Measurements from ENCODE around the gene TXN2.
A peak's percentile ranks its signal among the peaks of the same experiment; 100 is the strongest.

Gene TXN2, protein sequence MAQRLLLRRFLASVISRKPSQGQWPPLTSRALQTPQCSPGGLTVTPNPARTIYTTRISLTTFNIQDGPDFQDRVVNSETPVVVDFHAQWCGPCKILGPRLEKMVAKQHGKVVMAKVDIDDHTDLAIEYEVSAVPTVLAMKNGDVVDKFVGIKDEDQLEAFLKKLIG
- total RNA-seq = 13.9 to 68.2 (median 30.6) reads per million in 17 experiments

DNA sequence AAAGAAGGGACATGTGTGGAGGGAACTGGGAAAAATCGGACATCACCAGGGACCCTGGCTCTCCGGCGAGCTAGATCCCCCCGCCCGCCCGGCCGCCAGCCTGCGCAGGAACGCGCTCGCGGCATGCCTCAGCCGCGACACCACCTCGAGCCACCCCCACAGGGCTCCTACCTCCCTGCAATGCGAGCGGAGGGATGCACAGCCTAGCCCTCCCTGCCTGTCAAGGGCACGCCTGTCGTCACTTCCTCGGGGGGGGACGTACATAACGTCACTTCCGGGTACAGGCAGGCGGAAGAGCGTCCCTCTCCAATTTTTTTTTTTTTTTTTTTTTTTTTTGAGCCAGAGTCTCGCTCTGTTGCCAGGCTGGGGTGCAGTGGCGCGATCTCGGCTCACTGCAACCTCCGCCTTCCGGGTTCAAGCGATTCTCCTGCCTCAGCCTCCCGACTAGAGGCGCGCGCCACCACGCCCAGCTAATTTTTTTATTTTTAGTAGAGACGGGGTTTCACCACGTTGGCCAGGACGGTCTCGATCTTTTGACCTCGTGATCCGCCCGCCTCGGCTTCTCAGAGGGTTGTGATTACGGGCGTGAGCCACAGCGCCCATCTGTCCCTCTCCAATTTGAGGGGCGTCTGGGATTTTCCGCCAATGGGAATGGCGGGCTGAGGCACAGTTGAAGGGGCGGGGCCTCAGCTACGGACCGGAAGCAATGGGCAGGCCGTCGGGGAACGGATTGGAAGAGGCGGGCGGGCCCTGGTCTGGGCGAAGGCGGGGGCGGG is at the start of gene TXN2:
Gene TXN2 (minus strand): TSS at position 248 of the 776 bp plus-strand sequence. CDS start 803 bp downstream, outside the sequence.
- DNase-seq = peak; percentile 95 to 99 (median 97)

DNA sequence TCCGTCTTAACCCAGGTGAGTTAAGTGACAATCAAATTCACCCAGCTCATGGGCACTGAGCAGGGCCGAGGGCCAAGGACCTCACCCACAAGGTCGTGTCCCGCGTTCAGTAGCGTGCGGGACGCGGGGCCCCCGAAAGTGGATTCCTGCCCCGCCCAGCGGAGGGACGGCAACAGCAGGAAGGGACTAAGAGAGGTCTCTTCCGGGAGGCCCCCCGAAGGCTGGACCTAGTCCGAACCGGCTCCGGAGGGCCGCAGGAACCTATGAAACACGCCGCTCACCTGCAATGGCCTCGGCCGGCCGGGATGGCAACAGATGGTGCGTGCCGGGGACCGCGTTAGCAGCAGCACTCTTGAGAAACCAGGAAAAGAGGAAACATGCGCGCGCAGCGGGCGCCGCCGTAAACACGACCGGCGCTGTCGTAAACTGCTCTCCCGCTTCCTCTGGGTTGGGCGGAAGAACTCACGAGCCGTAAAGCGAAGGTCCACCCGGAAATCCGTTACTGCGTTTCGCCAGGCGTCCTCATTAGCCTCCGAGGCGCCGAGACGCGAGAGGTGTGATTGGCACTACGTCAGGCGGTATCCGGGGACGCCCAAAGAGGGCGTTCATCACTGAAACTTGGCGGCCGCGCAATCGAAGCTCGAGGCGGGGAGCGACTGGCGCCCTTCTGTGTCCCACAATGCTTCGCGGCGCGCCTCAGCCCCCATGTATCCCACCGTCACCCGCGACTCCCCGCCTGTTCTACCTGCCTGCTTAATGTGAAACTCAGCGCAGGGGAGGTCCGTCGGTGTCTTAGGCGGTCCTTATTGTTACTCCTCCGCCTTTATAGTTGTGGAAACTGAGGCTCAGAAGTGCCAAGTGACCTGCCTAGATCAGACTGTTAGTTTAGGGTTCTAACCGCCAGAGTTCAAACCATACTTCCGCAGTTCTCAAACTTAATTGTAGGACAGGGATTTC is 47.6 kb upstream of the TXN2 start, which contains the start of gene EIF3D:
Gene EIF3D (minus strand): TSS at position 372 of the 957 bp plus-strand sequence. CDS start 3,045 bp downstream, outside the sequence.
- DNase-seq = peak; percentile 100

DNA sequence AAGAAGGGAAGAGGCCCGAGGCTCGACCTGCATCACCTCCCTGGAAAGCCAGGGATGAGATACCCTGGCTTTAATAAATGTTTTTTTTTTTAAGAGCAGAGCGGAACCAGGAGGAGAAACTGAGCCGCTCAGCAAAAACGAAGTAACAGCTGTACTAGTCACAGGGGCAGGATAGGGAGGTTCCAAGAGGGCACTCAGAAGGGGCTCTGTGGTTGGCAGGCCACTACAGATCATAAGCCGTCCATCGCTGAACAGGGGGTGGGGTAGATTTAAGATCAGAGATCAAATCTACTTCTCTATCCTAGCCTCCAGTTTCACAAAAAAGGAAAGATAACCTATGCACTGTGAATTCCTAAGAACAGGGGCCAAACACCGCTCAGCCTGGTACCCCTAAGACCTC is 46.9 kb upstream of the TXN2 start:
- peak; percentile 45 to 57 (median 46) for DNase-seq

DNA sequence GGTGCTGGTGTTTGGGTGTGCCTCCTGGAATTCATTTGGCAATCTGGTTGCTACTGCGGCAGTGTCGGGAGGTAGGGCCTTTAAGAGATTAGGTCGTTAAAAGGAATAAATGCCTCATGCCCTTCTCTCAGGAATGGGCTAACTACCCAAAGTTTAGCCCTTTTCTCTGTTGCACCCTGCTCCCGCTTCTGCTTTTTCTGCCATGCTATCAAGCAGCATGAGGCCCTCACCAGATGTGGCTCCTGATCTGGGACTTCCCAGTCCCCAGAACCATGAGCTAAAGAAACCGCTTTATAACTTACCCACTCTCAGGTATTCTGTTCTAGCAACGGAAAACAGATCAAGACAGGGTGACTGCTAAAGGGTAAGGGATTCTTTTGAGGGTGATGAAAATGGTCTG is 41.2 kb upstream of the TXN2 start:
- DNase-seq = no peak

DNA sequence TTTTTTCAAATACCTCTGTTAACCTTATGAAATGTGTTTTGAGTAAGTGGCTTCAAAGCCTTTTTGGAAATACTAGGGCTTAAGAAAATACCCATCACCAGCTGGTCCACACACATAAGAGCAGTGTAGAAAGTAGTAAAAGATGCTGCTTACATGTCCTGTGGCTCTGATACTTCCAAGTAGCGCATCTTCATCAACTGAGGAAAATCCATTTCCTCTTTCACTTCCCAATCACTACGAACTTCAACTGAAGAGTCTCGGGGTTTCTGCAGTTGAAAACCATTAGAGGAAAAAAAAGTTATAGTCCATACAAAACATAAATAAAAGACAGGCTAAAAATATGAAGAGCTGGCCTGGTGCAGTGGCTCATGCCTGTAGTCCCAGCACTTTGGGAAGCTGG is 39.0 kb upstream of the TXN2 start:
- peak in 3 of 4 experiments; percentile 8 to 55 (median 42) for DNase-seq

DNA sequence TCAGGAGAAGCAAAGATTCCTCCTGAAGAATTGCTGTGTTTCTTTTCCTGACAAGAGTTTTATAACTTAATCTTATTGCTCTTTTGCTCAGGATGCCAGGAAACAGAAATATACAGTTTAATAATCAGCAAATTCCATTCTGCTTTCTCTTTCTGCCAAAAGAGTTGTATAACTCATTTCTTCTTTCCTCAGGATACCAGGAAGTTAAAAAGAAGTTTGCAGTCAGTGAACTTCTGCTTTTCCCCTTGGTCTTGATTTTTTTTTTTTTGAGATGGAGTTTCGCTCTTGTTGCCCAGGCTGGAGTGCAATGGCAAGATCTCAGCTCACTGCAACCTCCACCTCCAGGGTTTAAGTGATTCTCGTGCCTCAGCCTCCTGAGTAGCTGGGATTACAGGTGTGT is 38.5 kb upstream of the TXN2 start:
- DNase-seq = peak; percentile 20 to 78 (median 50)

DNA sequence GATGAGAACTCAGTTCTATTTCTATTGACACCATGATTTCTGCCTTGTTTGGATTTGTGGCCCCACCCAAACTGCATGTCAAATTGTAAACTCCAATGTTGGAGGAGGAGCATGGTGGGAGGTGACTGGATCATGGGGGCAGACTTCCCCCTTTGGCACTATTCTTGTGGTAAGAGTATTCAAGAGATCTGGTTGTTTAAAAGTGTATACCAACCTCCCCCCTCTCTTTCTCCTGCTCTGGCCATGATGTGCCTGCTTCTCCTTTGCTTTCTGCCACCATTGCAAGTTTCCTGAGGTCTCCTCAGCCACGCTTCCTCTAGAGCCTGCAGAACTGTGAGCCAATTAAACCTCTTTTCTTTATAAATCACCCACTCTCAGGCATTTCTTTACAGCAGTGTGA is 33.3 kb upstream of the TXN2 start:
- DNase-seq = peak; percentile 34 to 59 (median 51)

DNA sequence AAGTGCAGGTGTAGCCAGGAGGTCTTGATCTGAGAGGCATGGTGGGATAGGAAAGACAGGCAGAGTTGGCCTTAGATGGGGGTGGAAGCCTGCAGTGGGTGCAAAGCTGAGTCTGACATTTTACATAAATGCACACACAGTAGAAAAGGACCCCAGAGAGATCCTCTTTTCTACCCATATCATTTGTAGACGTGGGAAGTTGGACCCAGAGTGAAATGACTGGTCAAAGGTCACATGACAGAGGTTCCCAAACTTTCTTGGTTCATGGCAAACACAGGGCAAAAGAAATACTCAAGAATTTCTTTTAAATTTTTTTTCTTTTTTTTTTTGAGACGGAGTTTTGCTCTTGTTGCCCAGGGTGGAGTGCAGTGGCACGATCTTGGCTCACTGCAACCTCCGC is 31.6 kb upstream of the TXN2 start:
- peak; percentile 18 to 68 (median 45) for DNase-seq

DNA sequence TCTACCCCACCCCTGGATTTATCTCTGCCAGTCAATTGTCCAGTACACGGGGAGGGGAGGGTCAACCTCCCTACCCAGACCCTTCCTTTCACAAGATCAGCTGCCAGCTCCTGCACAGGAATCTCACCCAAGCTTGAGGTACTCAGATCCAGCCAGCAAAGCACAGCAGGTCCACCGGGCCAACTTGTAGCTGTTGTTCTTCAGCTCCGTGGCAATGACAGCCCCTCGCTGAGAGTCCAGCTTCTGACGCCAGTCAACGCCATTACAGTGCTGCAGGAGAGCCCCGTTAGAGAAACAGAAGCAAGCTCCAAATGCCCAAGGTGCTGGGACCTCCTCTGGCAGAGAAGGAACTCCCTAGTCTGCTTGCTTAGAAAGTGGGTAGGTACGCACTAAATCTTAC is 30.9 kb upstream of the TXN2 start:
- DNase-seq = no peak

DNA sequence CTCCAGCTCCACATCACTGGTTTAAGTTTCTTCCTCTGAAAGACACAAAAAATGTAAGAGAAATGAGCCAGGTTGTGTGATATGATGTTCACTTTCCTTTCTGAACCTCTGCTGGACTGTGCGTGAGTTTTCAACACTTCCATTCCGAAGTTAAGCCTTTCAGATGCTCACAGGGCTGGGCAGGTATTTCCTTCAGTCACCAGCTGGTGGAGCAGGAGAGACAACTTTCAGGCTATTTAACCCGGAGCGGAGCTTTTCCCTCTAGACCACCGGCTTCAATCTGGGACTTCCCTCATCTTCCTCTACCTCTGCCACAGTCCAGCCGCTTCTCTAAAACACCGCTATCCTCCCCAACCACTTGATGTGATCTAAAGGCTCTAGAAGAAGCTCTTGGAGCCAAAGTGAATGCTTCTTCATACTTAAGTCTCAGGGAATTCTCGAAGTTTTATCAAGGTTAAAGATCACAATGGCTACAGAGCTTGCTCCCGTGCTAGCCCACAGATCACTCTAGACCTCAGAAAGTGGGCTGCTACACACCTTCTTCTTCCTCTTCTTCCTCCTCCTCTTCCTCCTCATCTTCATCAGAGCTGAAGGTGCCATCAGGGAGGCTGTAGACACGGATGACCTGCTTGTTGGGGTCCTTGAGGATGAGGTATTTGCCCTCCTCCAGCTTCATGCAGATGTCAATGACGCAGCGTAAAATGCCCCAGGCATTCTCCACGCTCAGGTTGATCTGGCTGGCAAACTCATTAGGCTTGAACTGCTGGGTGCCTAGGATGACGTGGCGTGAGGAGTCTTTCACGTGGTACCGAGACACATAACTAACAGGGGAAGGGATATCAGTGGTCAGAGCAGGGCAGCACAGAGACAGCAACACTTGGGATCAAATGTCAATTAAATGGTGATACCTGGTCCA is 29.8 kb upstream of the TXN2 start:
- DNase-seq = peak; percentile 51 to 68 (median 62)

DNA sequence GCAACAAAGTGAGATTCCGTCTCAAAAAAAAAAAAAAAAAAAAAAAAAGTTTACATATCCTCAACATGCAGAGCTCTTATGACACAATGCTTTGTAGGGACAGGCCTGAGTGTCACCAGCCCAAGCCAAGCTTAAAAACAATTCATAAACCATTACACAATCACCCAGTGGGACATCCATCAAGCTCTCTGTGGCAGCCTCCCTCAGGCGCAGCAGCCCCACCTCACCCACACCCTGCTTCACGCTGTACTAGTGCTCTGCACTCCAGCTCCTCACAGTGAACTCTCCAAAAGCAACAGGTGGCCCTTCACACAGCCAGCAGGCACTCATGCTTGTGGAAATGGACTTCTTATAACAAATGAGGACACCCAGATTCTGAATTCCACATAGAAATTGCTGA is 28.9 kb upstream of the TXN2 start:
- no peak for DNase-seq

DNA sequence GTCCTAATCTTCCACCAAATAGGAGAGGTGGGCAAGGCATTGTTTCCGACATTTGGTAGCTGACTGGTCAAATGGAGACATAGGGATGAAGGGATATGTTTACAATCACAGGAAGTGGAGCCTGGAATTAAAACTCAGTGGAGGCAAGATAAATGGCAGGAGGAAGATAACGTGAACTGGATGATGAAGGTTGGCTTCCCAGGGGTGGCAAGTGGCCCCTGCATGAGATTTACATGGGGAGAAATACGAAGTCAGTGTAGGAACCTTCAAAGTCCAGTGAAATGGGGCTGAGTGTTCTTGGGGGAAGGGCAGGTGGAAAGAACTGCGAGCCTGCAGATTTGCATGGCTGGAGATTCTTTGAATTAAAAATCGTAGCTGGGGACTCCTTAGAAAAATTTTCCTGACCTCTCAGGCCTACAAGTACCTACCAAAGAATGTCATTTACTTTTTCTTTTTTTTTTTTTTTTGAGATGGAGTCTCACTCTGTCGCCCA is 26.1 kb upstream of the TXN2 start:
- no peak for DNase-seq

DNA sequence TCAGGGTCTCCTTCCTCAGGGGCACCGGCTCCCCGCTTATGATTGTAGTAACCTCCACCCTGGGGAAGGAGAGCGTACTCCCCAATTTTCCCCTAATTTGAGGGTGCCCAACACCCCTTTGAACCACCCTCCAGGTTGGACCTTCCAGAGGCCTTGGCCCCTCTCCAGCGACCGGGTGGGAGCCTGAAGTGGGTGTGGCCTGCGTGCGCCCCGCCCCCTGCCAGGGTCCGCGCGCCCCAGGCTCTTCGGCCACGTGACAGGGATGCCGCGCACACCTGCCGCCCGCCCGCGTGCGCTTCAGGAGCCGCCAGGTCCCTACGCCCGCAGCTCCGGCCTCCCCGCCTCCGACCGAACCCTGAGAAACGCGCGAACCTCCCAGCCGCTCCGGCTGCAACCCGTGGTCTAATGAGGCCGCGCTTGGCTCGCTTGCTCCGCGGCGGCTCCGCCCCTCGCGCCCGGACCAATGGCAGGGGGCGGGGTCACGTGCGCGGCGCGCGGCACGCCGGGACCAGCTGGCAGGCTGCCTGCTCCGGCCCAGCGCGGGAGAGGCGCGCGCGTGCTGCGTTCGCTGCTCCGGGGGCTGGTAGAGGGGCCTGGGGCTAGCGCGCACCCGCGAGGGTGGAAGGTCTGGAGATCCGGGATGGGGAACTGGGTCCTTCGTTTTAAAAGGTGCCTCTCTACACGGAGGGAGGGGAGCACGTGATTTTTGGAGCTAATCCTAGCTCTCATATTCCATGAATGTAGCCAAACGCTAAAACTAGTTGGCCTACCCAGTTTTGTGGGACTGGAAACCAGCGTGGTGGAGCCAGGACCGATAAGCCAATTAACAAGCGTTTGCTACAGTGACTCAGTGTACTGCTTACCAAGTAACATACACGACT is 25.4 kb upstream of the TXN2 start, which contains the start of gene FOXRED2:
Gene FOXRED2 (minus strand): TSS at position 404 of the 881 bp plus-strand sequence. CDS start 618 bp downstream, outside the sequence.
- DNase-seq = peak; percentile 86 to 96 (median 92)

DNA sequence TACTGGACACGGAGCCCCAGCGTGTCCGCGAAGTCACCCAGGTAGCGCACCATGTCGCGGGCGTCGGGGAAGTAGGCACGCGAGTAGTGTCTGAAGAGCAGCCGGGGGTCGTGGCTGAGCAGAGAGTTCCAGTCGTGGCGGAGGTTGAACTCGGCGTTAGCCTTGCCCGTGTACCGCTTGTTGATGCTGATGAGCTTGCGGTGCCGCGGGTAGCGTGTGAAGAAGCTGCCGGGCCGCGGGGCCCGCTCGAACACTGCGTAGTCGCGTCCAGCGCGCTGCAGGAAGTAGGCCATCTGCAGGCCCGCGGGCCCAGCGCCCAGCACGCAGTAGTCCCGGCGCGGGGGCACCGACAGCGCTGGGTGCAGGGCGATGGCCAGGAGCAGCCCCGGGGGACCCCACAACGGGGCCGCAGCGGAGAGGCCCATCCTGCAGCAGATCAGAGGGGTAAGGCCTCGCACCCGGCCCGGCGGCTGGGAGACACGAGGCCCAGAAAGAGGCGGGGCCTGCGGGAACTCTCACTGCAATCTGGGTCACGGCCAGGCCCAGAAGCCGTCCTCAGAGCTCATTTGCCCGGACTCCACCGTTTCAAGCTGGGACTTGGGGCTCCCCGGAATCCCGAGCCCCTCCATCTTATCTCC is 24.7 kb upstream of the TXN2 start:
- no peak for DNase-seq

DNA sequence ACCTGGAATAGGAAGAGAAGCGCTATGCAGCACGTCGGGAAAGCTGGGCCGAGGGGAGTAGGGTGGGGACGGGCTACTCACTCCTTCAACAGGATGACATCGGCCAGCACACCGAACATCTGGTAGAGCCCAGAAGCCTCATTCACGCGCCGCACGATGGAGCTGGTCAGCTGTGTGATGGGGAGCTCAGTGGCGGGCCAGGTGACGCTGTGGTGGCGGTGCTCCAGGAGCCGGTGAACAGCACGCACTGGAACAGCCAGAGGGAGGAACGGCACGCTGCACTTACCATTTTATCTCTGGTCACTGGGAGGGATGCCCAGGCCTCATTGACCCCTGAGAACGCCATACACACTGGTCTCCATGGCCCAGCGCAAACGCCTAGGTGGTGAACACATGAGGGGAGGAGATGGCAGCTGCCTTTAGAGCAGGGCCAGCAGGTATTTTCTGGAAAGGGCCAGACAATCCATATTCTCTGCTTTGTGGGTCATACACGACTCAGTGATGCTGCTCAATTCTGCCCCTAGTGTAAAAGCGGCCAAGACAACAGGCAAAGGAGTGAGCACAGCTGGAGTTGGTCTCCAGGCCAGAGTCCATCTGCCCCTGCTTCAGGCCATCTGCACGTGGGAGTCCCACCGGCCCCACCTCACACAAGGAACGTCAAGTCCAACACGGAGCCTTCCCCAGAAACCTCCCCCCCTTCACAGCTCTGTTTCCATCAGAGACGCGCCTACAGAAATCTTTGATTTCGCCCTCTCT is 16.6 kb upstream of the TXN2 start:
- no peak for DNase-seq

DNA sequence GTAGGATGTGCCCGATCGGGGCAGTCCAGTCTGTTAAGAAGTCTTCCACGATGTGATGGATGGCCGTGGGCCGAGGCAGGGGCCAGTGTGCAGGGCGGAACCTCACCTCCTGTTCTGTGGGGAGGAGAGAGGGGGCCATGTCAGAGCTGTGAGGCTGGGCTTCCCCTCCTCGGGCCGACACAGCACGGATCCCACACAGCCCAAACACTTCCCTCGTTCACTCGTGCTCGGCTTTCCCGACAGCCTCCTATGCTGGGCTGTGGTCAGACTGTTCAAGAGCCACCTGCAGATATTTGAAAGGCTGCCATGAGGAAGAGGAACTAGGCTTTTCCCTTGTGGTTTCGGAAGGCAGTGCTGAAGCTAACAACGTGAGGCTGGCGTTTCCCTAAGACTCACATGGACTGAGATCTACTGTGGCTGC is 12.3 kb upstream of the TXN2 start:
- peak; percentile 87 to 94 (median 91) for DNase-seq

DNA sequence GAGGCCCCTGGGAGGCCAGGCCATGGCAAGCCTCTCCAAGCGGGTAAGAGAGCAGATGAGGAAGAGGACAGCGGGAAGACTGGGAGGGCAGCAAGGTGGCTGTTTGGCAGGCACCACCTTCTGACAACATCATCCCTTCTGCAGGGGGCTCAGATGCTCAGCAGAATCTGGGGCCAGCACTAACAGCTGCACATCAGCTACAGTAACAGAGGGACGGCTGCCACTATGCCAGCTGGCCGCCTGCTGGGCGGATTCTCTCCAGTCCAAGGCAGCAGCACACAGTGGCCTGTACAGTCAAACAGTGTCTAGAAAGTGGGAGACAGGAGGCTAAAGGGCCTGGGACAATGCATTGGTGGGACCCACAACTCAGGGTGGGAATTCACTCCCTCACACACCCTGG is 10.7 kb upstream of the TXN2 start:
- DNase-seq = no peak

DNA sequence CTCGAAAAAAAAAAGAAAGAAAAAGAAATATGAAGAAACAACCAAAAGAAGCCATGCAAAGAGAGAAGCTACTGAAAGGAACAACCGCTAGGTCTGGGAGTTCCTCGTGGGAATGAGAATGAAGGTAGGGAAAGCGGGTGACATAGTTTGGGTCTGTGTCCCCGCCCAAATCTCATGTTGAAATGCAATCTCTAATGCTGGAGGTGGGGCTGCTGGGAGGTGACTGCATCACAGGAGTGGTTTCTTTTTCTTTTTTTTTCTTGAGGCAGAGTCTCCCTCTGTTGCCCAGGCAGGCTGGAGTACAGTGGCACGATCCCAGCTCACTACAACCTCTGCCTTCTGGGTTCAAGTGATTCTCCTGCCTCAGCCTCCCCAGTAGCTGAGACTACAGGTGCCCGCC is 9.7 kb upstream of the TXN2 start:
- no peak for DNase-seq
